ENCODE data around the gene GFY. TPM values are rescaled to one million over a fixed set of nuclear protein-coding genes. Genes with fewer than 3 reads are reported as not detected.

Gene GFY
- total and polyA plus RNA-seq, 2 experiments from 2014 or later, result not detected

DNA sequence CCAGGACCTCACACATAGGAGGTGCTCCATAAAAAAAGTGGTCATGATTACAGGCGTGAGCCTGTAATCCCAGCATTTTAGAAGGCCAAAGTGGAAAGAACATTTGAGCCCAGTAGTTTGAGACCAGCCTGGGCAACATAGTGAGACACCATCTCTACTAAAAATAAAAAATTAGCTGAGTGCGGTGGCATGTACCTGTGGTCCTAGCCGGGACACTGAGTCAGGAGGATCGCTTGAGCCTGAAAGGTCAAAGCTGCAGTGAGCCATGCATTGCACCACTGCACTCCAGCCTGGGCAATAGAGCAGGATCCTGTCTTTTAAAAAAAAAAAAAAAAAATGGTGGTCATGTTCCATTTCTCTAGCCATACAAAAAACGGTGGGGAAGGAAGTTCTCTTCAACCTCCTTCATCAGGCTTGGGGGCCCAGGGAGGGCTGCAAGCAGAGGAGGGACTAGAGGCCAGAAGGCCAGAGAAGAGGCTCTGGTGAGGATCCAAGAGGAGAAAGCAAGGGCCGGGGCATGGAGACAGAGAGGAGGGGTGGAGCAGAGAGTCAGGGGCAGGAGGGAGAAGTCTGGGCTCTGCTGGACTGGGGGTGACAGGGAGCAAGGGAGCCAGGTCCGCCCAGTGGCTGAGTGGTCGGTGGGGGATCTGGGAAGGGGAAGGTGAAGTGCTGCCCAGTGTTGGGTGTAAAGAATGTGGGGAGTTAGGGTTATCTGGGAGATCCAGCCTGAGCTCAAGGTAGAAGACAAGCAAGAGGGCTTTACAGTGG is 28.3 kb upstream of the GFY start:
- H4K20me1 ChIP-seq (ENCODE audit: insufficient read depth), result no peaks in the 10 kb centered on the region
- no peaks in the 10 kb centered on the region for H3F3A ChIP-seq (ENCODE audit: insufficient read depth)
- H3K27me3 ChIP-seq (replicated peaks; ENCODE audit: insufficient read depth), result no peaks in the 10 kb centered on the region; the same call in 1 of the 2 replicates
- no peak overlapping the region for H3K9ac ChIP-seq
- H3K79me2 ChIP-seq (ENCODE audit: insufficient read depth), result no peaks in the 10 kb centered on the region
- WGBS, 2 experiments (ENCODE audit: low coverage in 1 of 2, low lambda C conversion rate in 2 of 2, missing lambda C conversion rate in 2 of 2), result 43 to 45% methylated on average over 8 of the region's 8 CpGs
- H3K9me2 ChIP-seq (ENCODE audit: insufficient read depth), result no peaks in the 10 kb centered on the region
- H3K4me3 ChIP-seq, result no peak overlapping the region
- no peak for TF ChIP-seq EZH2 (IDR thresholded peaks at IDR 0.05; ENCODE audit: insufficient read depth, poor library complexity, severe bottlenecking)
- TF ChIP-seq EZH2phosphoT487 (IDR thresholded peaks at IDR 0.05; ENCODE audit: insufficient read depth, low read depth), result no peak
- H3K4me2 ChIP-seq (ENCODE audit: unreplicated experiment), result no peak overlapping the region
- no peak overlapping the region for H3K27ac ChIP-seq
- in situ Hi-C loops (cut with MboI), result no loop called here
- H3K9me3 ChIP-seq (ENCODE audit: low read depth), result no peaks in the 10 kb centered on the region
- no peaks in the 10 kb centered on the region for H3K4me1 ChIP-seq (ENCODE audit: insufficient read depth)
- H2AFZ ChIP-seq, result no peak overlapping the region
- no peak for DNase-seq
- no peaks in the 10 kb centered on the region for H3K36me3 ChIP-seq (ENCODE audit: low read depth)

DNA sequence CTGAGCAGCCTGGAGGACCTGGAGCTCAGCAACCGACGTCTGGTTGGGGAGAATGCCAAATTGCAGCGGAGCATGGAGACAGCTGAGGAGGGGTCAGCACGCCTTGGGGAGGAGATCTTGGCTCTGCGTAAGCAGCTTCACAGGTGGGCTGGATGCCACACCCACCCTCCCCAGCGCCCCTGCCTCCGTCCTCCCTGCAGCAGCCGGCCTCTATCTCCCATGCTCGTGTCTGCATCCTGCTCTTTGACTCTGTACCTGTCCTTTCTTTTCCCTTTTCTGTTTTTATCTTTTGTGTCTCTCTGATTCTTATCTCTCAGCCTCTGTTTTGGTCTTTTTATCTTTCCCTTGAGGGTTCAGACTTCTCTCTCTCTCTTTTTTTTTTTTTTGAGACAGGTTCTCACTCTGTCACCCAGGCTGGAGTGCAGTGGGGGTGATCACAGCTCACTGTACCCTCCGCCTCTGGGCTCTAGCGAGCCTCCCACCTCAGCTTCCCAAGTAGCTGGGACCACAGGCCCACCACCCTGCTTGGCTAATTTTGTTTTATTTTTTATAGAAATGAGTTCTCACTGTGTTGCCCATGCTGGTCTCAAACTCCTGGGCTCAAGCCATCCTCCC is 27.1 kb upstream of the GFY start:
- H3K79me2 ChIP-seq (ENCODE audit: insufficient read depth), result no peaks in the 10 kb centered on the region
- H3K4me3 ChIP-seq, result no peak overlapping the region
- no peaks in the 10 kb centered on the region for H3K9me2 ChIP-seq (ENCODE audit: insufficient read depth)
- no peak overlapping the region for H3K27ac ChIP-seq
- TF ChIP-seq EZH2phosphoT487 (IDR thresholded peaks at IDR 0.05; ENCODE audit: insufficient read depth, low read depth), result no peak
- TF ChIP-seq EZH2 (IDR thresholded peaks at IDR 0.05; ENCODE audit: insufficient read depth, poor library complexity, severe bottlenecking), result no peak
- no peak overlapping the region for H3K9ac ChIP-seq
- H3K4me1 ChIP-seq (ENCODE audit: insufficient read depth), result no peaks in the 10 kb centered on the region
- H3F3A ChIP-seq (ENCODE audit: insufficient read depth), result no peaks in the 10 kb centered on the region
- WGBS, 2 experiments (ENCODE audit: low coverage in 1 of 2, low lambda C conversion rate in 2 of 2, missing lambda C conversion rate in 2 of 2), result 39 to 47% methylated on average over 11 of the region's 11 CpGs
- no peaks in the 10 kb centered on the region for H4K20me1 ChIP-seq (ENCODE audit: insufficient read depth)
- H2AFZ ChIP-seq, result no peak overlapping the region
- no peaks in the 10 kb centered on the region; the same call in 1 of the 2 replicates for H3K27me3 ChIP-seq (replicated peaks; ENCODE audit: insufficient read depth)
- DNase-seq, result no peak
- H3K4me2 ChIP-seq (ENCODE audit: unreplicated experiment), result no peak overlapping the region
- in situ Hi-C loops (cut with MboI), result no loop called here
- H3K9me3 ChIP-seq (ENCODE audit: low read depth), result no peaks in the 10 kb centered on the region
- no peaks in the 10 kb centered on the region for H3K36me3 ChIP-seq (ENCODE audit: low read depth)

DNA sequence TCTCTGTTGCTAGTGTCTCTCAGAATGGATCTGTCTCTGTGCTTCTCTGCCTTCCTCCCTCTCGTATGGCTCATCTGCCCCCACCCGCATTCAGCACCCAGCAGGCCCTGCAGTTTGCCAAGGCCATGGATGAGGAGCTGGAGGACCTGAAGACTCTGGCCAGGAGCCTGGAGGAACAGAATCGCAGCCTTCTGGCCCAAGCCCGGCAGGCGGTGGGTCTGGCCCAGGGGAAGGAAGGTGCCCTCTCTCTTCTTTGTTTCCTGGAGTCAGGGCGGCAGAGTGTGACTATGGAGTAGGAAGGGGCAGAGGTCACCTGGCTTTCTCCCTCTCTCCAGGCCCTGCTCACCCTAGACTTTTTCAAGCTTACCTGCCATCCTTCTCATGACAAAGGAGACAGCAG is 26.3 kb upstream of the GFY start:
- H3K4me2 ChIP-seq (ENCODE audit: unreplicated experiment), result no peak overlapping the region
- H3K4me3 ChIP-seq, result no peak overlapping the region
- 66 to 69% methylated on average over 6 of the region's 6 CpGs for WGBS, 2 experiments (ENCODE audit: low coverage in 1 of 2, low lambda C conversion rate in 2 of 2, missing lambda C conversion rate in 2 of 2)
- no peak overlapping the region for H3K27ac ChIP-seq
- no peak for DNase-seq
- no peaks in the 10 kb centered on the region for H3F3A ChIP-seq (ENCODE audit: insufficient read depth)
- H4K20me1 ChIP-seq (ENCODE audit: insufficient read depth), result no peaks in the 10 kb centered on the region
- no peak overlapping the region for H2AFZ ChIP-seq
- H3K27me3 ChIP-seq (replicated peaks; ENCODE audit: insufficient read depth), result no peaks in the 10 kb centered on the region; the same call in 1 of the 2 replicates
- in situ Hi-C loops (cut with MboI), result no loop called here
- no peaks in the 10 kb centered on the region for H3K9me2 ChIP-seq (ENCODE audit: insufficient read depth)
- no peaks in the 10 kb centered on the region for H3K4me1 ChIP-seq (ENCODE audit: insufficient read depth)
- H3K9me3 ChIP-seq (ENCODE audit: low read depth), result no peaks in the 10 kb centered on the region
- H3K36me3 ChIP-seq (ENCODE audit: low read depth), result no peaks in the 10 kb centered on the region
- H3K9ac ChIP-seq, result no peak overlapping the region
- no peak for TF ChIP-seq EZH2phosphoT487 (IDR thresholded peaks at IDR 0.05; ENCODE audit: insufficient read depth, low read depth)
- no peak for TF ChIP-seq EZH2 (IDR thresholded peaks at IDR 0.05; ENCODE audit: insufficient read depth, poor library complexity, severe bottlenecking)
- H3K79me2 ChIP-seq (ENCODE audit: insufficient read depth), result no peaks in the 10 kb centered on the region

DNA sequence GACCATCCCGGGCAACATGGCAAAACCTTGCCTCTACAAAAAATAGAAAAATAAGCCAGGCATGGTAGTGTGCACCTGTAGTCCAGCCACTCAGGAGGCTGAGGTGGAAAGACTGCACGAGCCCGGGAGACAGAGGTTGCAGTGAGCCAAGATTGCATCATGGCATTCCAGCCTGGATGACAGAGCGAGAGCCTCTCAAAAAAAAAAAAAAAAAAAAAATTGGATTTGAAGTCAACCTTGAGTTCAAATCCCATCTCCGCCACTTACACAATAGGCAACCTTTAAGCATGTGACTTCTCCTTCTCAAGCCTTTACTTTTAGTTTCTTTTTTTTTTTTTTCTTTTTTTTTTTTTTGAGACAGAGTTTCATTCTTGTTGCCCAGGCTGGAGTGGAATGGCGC is 25.2 kb upstream of the GFY start:
- Histone ChIP-seq H3K9me2 (ENCODE audit: insufficient read depth) (no peaks in the 10 kb centered on the region), H3K27ac (no peak overlapping the region), H3F3A (ENCODE audit: insufficient read depth) (no peaks in the 10 kb centered on the region), H3K9ac (no peak overlapping the region), H3K4me3 (no peak overlapping the region), H3K36me3 (ENCODE audit: low read depth) (no peaks in the 10 kb centered on the region), H3K4me2 (ENCODE audit: unreplicated experiment) (no peak overlapping the region), H3K27me3 (replicated peaks; ENCODE audit: insufficient read depth) (no peaks in the 10 kb centered on the region; the same call in 1 of the 2 replicates), H3K9me3 (ENCODE audit: low read depth) (no peaks in the 10 kb centered on the region), H3K79me2 (ENCODE audit: insufficient read depth) (no peaks in the 10 kb centered on the region), H3K4me1 (ENCODE audit: insufficient read depth) (no peaks in the 10 kb centered on the region), H2AFZ (no peak overlapping the region), H4K20me1 (ENCODE audit: insufficient read depth) (no peaks in the 10 kb centered on the region)
- DNase-seq, result peak; percentile 48
- WGBS, 2 experiments (ENCODE audit: low coverage in 1 of 2, low lambda C conversion rate in 2 of 2, missing lambda C conversion rate in 2 of 2), result 41 to 43% methylated on average over 6 of the region's 6 CpGs
- in situ Hi-C loops (cut with MboI), result no loop called here
- TF ChIP-seq EZH2phosphoT487 (IDR thresholded peaks at IDR 0.05; ENCODE audit: insufficient read depth, low read depth) (no peak), EZH2 (IDR thresholded peaks at IDR 0.05; ENCODE audit: insufficient read depth, poor library complexity, severe bottlenecking) (no peak)
